Epithelial cell of esophagus (primary cell): Measurements from ENCODE around the gene RREB1.

ENCODE experiments used
- DNase-seq: peaks from one replicate; pipeline ENCODE4 v3.0.0; 2010; ENCODE audit warnings: low read depth
- H3K4me3 ChIP-seq: 2 replicates; pipeline ENCODE4 v1.5.1; 2011; ENCODE audit warnings: mild to moderate bottlenecking, low read length, control low read depth
- TF ChIP-seq, protein P1 (sequence below): IDR thresholded peaks from 2 replicates; pipeline ENCODE4 v1.5.1; 2011; ENCODE audit warnings: low read depth, mild to moderate bottlenecking, low read length, control low read depth, inconsistent platforms; ENCODE audit not compliant: insufficient read depth; ENCODE audit errors: missing control alignments

The RREB1 gene

DNA sequence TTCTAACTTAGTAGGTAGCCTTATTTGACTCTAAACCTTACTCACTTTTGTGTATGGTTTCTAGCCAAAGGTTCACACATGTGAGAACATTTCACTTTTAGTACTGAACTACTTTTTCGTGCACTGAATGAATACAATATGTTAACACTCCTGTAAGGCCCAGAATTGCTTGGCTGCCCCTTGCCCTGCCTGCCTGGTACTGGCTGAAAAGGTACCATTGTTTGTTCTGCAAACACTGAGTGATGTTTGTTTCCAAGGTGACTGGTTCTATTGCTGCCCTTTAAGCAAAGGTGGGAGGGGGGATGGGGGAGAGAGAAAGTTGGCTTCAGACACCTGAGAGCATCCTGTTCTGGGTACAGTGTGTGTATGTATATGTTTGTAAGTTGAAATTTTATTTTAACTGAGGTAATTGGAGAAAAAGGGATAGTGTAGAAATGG, 31.2 kb downstream of the RREB1 start:
- DNase-seq, result no peak
- H3K4me3 ChIP-seq, result no peak overlapping the region
- TF ChIP-seq, protein P1, sequence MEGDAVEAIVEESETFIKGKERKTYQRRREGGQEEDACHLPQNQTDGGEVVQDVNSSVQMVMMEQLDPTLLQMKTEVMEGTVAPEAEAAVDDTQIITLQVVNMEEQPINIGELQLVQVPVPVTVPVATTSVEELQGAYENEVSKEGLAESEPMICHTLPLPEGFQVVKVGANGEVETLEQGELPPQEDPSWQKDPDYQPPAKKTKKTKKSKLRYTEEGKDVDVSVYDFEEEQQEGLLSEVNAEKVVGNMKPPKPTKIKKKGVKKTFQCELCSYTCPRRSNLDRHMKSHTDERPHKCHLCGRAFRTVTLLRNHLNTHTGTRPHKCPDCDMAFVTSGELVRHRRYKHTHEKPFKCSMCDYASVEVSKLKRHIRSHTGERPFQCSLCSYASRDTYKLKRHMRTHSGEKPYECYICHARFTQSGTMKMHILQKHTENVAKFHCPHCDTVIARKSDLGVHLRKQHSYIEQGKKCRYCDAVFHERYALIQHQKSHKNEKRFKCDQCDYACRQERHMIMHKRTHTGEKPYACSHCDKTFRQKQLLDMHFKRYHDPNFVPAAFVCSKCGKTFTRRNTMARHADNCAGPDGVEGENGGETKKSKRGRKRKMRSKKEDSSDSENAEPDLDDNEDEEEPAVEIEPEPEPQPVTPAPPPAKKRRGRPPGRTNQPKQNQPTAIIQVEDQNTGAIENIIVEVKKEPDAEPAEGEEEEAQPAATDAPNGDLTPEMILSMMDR, result no peak

DNA sequence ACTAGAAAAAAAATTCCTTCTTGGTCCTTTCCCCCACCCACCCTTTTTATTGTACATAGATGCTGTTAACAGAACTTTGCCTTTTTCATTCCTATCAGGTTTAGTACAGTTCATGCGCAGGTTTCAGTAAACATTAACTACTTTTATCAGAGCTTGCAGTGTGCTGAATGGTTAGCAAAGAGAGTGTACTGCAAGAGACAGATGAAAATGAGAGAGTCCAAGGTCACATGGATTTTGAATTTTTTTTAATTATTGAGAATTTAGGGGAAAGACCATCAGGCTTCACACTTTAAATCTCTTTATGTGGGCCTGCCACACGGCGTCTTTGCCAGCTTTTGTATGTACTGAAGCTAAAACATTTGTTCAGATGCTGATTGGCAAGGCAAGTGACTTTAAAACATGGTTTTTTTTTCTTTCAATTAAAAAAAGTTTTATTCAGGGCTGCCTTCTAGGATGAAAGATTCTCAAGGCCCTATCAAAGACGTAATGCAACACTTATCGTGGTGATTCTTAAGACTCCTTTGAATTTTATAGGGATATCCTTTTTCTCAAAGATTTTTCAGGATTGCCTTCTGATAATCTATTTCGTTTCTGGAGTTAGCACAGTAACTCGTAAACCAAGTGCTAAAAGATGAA, 32.2 kb downstream of the RREB1 start:
- DNase-seq, result no peak
- H3K4me3 ChIP-seq, result no peak overlapping the region
- TF ChIP-seq, protein P1, result no peak

DNA sequence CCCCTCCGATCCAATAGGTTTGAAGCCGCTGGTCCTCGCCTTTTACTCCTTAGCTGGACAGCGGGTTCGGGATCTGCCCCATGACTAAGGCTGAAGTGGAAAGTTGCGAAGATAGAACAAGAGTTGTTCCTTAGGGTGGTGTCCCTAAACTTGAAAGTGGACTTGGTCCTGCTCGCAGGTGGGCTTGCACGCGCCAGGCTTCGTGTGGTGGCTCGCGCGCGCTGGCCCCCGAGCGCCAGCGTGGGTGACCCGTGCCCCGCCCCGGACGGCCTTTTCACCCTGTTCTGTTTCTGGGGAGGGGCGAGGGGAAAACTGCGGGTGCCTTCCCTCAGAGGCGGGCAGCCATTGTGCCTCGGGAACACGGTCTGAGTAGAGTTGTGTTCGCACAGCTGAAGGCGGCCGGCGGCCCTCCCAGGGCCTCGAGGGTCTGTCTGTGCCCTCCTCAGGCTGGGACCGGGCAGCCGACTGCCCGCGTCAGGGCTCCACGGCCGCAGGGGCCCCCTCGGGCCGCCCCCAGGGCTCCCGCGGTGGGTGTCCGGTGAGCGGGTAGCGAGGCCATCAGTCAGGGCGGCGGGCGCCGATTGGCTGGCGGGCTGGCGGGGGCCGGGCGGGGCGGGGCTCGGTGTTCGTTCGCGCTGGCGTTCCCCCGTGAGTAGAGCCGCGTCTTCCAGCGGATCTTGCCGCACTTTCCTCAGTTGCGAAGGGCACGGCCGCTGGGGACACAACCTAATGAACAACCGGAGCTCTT, 33.0 kb downstream of the RREB1 start:
- peak overlapping the region; percentile 51 for H3K4me3 ChIP-seq
- TF ChIP-seq, protein P1, result no peak
- DNase-seq, result peak; percentile 71

DNA sequence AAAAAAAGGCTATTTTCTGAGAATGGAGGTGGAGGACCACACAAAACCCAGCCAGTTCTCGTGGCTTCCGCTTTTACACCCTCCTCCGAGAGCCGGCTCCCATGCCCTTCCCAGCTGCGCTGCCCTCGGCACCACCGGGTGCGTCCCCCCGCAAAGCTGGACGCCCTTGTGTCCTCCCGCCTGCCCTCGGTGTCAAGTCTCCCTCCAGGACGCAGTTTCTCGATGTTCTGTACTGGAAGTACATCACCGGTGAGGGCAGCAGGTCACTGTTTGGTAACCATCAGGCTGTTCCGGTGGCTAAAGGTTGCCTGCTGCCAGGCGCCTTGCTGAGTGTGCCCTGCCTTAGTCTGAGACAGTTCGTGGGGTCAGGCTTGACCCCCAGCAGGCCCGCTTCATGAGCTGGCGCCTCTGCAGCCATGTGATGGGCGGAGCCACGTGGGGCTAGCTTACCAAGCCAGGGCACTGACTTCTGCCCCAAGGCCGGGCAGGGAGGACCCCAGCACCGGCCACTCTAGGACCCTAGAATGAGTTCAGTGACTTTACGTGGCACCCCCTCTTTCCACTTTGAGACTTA, 34.6 kb downstream of the RREB1 start:
- TF ChIP-seq, protein P1, result no peak
- no peak for DNase-seq
- H3K4me3 ChIP-seq, result no peak overlapping the region

DNA sequence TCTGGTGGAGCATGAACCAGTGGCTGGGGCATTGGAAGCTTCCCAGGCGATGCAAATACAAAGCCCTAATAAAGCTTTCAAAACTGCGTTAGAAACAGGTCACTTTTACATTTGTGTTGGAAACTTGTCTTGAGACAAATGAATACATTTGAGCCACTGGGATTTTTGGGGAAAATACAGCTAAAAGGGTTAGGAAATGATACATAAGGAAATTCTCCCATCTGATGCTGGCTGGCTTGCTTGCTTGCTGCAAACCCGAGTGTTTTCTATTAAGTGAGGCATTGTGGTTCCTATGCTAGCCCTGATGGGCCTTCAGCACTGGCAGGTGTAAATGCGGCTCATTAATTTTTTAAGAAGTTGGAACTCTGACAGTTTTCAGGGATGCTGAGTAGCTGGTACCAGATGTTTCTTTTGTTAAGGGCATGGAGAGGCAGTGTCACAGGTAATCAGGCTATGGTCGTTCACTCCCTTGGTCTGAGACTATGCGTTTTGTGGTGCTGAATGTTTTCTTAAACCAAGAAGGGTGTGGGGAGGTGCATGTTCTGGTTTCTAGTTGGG, 35.2 kb downstream of the RREB1 start:
- H3K4me3 ChIP-seq, result no peak overlapping the region
- TF ChIP-seq, protein P1, result no peak
- DNase-seq, result no peak

DNA sequence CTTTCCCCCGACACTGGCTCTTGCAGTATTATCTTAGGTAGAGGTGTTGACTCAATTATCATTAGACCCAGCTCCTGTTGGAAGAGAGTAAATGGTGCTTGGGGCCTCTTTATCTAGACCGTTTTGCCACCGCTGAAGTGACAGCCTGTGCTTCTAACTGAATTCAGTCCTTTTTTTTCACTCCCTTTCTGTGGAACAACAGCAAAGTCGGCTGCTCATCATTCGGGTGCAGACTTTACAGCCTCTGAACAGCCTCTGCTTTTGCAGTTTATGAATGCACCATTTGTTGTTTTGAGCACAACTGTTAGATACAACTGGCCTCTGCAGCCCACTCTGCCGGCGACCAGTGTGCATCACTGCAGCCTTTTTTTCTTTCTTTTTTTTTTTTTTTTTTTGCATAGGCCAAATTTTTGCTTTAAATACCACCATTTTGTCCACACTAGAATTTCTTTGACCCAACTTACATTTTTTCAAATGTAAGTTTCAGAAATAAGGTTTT, 35.8 kb downstream of the RREB1 start:
- TF ChIP-seq, protein P1, result no peak
- no peak for DNase-seq
- no peak overlapping the region for H3K4me3 ChIP-seq
